ENCODE data around the gene ACOT9. TPM values are rescaled to one million over a fixed set of nuclear protein-coding genes. Genes with fewer than 3 reads are reported as not detected.
"Not testable (repeated sequence)": the region's sequence is repeated elsewhere in the genome, so short reads cannot be mapped to it uniquely, and the experiment has no call there.

The ACOT9 gene
- total and polyA plus RNA-seq, 11 donors, result 45.3 to 81.1 (median 59.3) TPM

DNA sequence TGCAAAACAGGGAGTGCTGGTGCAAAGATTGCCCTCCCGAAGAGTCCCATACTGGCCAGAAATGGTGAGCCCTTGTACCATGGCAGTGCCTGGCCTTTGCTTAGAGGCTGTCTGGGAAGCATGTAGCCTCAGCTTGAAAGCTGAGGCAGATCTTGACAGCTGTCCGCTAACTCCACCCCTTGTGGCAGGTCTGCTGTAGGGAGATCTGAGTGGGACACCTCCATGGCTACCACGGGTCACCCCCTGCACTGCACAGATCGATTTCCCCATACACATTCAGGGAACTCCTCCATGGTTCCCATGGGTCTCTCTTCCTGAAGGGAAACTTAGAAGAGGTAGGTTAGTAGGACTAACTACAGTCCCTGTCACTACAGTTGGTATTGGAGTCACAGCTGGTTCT is 6.1 kb upstream of the ACOT9 start:
- H3K4me1 ChIP-seq, result no peaks in the 10 kb centered on the region
- no peak for ATAC-seq
- WGBS, 4 donors, result 73 to 83% (median 82%) methylated on average over 3 to 4 of the region's 4 CpGs
- no peaks in the 10 kb centered on the region for H3K36me3 ChIP-seq
- H3K9me3 ChIP-seq, result no peaks in the 10 kb centered on the region
- intact Hi-C loops (cut with DNase I), result loop anchor here in 1 of 10 donors (10.0 kb wide), 1 partner anchor 156 kb away; the partner anchor contains the start of genes APOO and CXorf58
- H3K27me3 ChIP-seq, result no peaks in the 10 kb centered on the region
- no peak overlapping the region for H3K27ac ChIP-seq
- TF ChIP-seq, protein P1, sequence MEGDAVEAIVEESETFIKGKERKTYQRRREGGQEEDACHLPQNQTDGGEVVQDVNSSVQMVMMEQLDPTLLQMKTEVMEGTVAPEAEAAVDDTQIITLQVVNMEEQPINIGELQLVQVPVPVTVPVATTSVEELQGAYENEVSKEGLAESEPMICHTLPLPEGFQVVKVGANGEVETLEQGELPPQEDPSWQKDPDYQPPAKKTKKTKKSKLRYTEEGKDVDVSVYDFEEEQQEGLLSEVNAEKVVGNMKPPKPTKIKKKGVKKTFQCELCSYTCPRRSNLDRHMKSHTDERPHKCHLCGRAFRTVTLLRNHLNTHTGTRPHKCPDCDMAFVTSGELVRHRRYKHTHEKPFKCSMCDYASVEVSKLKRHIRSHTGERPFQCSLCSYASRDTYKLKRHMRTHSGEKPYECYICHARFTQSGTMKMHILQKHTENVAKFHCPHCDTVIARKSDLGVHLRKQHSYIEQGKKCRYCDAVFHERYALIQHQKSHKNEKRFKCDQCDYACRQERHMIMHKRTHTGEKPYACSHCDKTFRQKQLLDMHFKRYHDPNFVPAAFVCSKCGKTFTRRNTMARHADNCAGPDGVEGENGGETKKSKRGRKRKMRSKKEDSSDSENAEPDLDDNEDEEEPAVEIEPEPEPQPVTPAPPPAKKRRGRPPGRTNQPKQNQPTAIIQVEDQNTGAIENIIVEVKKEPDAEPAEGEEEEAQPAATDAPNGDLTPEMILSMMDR (IDR thresholded peaks at IDR 0.05), result no peak
- TF ChIP-seq POLR2A (IDR thresholded peaks at IDR 0.05), result no peak
- H3K4me3 ChIP-seq, result no peak overlapping the region
- no peak for DNase-seq

DNA sequence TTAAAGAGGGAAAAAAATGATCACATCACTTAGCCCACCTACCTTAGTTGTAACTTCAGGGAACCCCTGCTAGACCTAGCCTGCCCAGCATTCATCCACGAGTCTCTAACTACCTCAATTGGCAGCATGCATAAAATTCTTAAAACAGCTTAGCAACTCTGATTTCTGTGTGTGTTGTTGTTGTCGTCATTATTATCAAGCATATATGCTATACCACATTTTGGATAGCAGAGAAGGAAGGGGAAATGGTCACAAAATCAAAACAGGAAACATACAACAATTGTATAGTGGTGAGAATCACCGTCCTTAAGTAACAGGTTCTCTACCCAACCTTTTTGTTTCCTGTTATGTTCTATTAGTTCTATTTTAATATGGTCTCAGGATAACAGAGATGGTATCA is 2.7 kb upstream of the ACOT9 start:
- H3K27me3 ChIP-seq, result no peaks in the 10 kb centered on the region
- H3K4me3 ChIP-seq, result no peak overlapping the region
- ATAC-seq (no peak), DNase-seq (no peak)
- H3K9me3 ChIP-seq, result no peaks in the 10 kb centered on the region
- peak overlapping the region in 1 of 12 donors; percentile 24 for H3K27ac ChIP-seq
- H3K4me1 ChIP-seq, result peaks cover 0 to 11% (median 4%) of the 10 kb centered on the region in 12 donors
- TF ChIP-seq, protein P1 (IDR thresholded peaks at IDR 0.05), result no peak
- no peak for TF ChIP-seq POLR2A (IDR thresholded peaks at IDR 0.05)
- H3K36me3 ChIP-seq, result no peaks in the 10 kb centered on the region
- WGBS, 4 donors, result 41 to 66% (median 51%) methylated on average over 3 of the region's 3 CpGs
- intact Hi-C loops (cut with DNase I), result loop anchor here in 1 of 10 donors (10.0 kb wide), 1 partner anchor 159 kb away; the partner anchor contains the start of genes APOO and CXorf58

DNA sequence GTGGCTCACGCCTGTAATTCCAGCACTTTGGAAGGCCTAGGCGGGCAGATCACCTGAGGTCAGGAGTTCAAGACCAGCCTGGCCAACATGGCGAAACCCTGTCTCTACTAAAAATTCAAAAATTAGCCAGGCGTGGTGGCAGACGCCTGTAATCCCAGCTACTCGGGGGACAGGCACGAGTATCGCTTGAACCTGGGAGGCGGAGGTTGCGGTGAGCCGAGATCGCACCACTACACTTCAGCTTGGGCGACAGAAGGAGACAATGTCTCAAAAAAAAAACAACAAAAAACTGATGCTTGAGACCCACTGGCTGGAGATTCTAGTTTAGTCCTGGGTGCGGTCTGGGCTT is 521 bp upstream of the ACOT9 start:
- not testable (repeated sequence) for H3K36me3 ChIP-seq, ATAC-seq, H3K27me3 ChIP-seq, DNase-seq, H3K9me3 ChIP-seq
- H3K4me1 ChIP-seq, result peaks cover 0 to 15% (median 4%) of the 10 kb centered on the region in 12 donors
- H3K27ac ChIP-seq, result peak overlapping the region; percentile 28 to 100 (median 94)
- intact Hi-C loops (cut with DNase I), result loop anchor here in 4 of 10 donors (2.0 to 10.0 kb wide), 5 partner anchors 39 to 161 kb away; partner anchors contain the start of genes SAT1 (in 2 of the 4), APOO (in 1 of the 4) and CXorf58 (in 1 of the 4)
- H3K4me3 ChIP-seq, result peak overlapping the region in 10 of 12 donors; percentile 67 to 98 (median 80)
- 53 to 69% (median 64%) methylated on average over 14 of the region's 14 CpGs for WGBS, 4 donors

DNA sequence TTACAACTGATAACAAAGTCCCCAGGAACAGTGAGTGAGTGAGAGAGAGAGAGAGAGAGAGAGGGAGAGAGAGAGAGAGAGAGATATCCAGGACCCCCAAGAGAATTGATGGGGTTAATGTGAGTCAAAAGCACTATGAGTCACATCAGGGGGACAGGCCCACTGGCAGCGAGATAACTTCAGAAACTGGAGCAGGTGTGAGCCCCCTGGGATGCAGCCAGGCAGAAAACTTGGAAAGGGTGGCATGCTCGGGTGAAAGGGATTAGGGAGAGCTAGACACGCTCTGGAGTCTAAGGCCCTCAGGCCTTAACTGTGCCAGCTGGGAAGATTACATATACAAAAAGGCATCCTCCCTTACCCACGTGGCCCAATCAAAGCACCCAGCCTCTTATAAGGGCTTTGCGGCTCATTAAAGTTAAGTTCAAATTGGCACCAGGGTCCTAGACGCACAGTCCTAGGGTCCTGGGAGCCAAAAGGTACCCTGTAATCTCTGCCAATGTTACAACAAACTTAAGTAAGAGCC is 841 bp downstream of the ACOT9 start:
- 0 to 40% (median 18%) methylated on average over 6 of the region's 6 CpGs for WGBS, 4 donors
- H3K4me1 ChIP-seq, result peaks cover 0 to 15% (median 4%) of the 10 kb centered on the region in 12 donors
- peak overlapping the region; percentile 92 to 100 (median 94) for H3K27ac ChIP-seq
- peaks cover 0 to 2% (median 0%) of the 10 kb centered on the region in 9 donors for H3K27me3 ChIP-seq
- peak in 1 of 2 donors; percentile 25 for TF ChIP-seq POLR2A (IDR thresholded peaks at IDR 0.05)
- TF ChIP-seq, protein P1 (IDR thresholded peaks at IDR 0.05), result no peak
- intact Hi-C loops (cut with DNase I), result loop anchor here in 4 of 10 donors (2.0 to 10.0 kb wide), 5 partner anchors 40 to 163 kb away; partner anchors contain the start of genes SAT1 (in 2 of the 4), APOO (in 1 of the 4) and CXorf58 (in 1 of the 4)
- H3K4me3 ChIP-seq, result peak overlapping the region; percentile 61 to 98 (median 79)
- DNase-seq, result peak in 4 of 5 donors; percentile 27 to 45 (median 34)
- no peaks in the 10 kb centered on the region for H3K9me3 ChIP-seq
- peak; percentile 69 to 83 (median 76) for ATAC-seq
- no peaks in the 10 kb centered on the region for H3K36me3 ChIP-seq
